Endodermal cell (in vitro differentiated cells): Measurements from ENCODE around the gene MOB1A. TPM values are rescaled to one million over a fixed set of nuclear protein-coding genes. Genes with fewer than 3 reads are reported as not detected.

Experiments used
- DNase-seq: peaks from one replicate; pipeline ENCODE4 v3.0.0-alpha.2; 2017
- H3K27ac ChIP-seq: 2 replicates; pipeline ENCODE4 v1.5.1; 2013; ENCODE audit warnings: mild to moderate bottlenecking, low read depth, low read length, moderate library complexity
- H3K27me3 ChIP-seq: 2 replicates; pipeline ENCODE4 v1.6.1; 2013; ENCODE audit warnings: mild to moderate bottlenecking, low read length, moderate library complexity; ENCODE audit not compliant: insufficient read depth, control insufficient read depth, poor library complexity, severe bottlenecking
- H3K36me3 ChIP-seq: 2 replicates; pipeline ENCODE4 v1.7.0; 2013; ENCODE audit warnings: mild to moderate bottlenecking, low read length, moderate library complexity; ENCODE audit not compliant: control insufficient read depth, insufficient read depth
- H3K4me1 ChIP-seq: one replicate; pipeline ENCODE4 v1.7.0; 2013; ENCODE audit warnings: low read length; ENCODE audit not compliant: control insufficient read depth, insufficient read depth
- H3K4me3 ChIP-seq: 2 replicates; pipeline ENCODE4 v1.5.1; 2013; ENCODE audit warnings: mild to moderate bottlenecking, low read length, moderate library complexity
- H3K9ac ChIP-seq: 2 replicates; pipeline ENCODE4 v1.6.1; 2013; ENCODE audit warnings: mild to moderate bottlenecking, low read length, moderate library complexity; ENCODE audit not compliant: poor library complexity, severe bottlenecking; ENCODE audit errors: extremely low read depth
- H3K9me3 ChIP-seq: 2 replicates; pipeline ENCODE4 v1.6.1; 2013; ENCODE audit warnings: mild to moderate bottlenecking, low read length, moderate library complexity; ENCODE audit not compliant: control insufficient read depth
- H3K27ac Mint-ChIP-seq: 2 replicates; pipeline ENCODE4 v1.8.0; 2020; ENCODE audit warnings: mixed read lengths
- H3K27me3 Mint-ChIP-seq: 2 replicates; pipeline ENCODE4 v1.8.0; 2021; ENCODE audit warnings: mild to moderate bottlenecking, mixed read lengths; ENCODE audit not compliant: insufficient read depth
- H3K36me3 Mint-ChIP-seq: 2 replicates; pipeline ENCODE4 v1.8.0; 2020; ENCODE audit warnings: low read depth, mixed read lengths
- H3K4me1 Mint-ChIP-seq: 2 replicates; pipeline ENCODE4 v1.8.0; 2020; ENCODE audit warnings: mixed read lengths
- H3K4me3 Mint-ChIP-seq: 2 replicates; pipeline ENCODE4 v1.8.0; 2020; ENCODE audit warnings: mild to moderate bottlenecking, moderate library complexity, mixed read lengths
- H3K9me3 Mint-ChIP-seq: 2 replicates; pipeline ENCODE4 v1.8.0; 2020; ENCODE audit warnings: mild to moderate bottlenecking, mixed read lengths
- CTCF ChIP-seq: fragments of 200-600 bp; sonication (generic); conservative IDR thresholded peaks from 2 replicates; pipeline ENCODE4 v1.5.0; 2021; ENCODE audit warnings: antibody characterized with exemption, mild to moderate bottlenecking
- WGBS, 2 experiments: methylation state at CpG; one replicate each; pipeline versions ENCODE4 v1.1.5 to v1.1.7; 2013; ENCODE audit warnings: missing lambda C conversion rate in 2 of 2, mixed read lengths in 1 of 2; ENCODE audit not compliant: insufficient coverage in 1 of 2, insufficient read length in 1 of 2; 5-methylcytosine and 5-hydroxymethylcytosine counted together
- total RNA-seq, 2 donors: library from RNA; stranded (reverse); fragmentation: NEBNext Ultra II Directional in 1 of 2; extraction: Animal tissue kit (Norgen Biotek cat#: 25700) in 1 of 2; gene quantifications; 2 replicates in 1 of 2; 3 replicates in 1 of 2; pipeline ENCODE4 v1.2.1, GENCODE V29; 2021

Gene MOB1A
- total RNA-seq, 2 donors from 2014 or later, result 92.3 to 125 TPM

GRCh38 chr2:74186038-74186437 lies 7.4 kb upstream of the MOB1A start:
- no peak for TF ChIP-seq CTCF
- no peak overlapping the region for H3K27ac ChIP-seq
- Mint-ChIP-seq H3K27ac (no peak overlapping the region), H3K27me3 (no peaks in the 10 kb centered on the region), H3K9me3 (no peaks in the 10 kb centered on the region), H3K4me1 (peaks cover 12% of the 10 kb centered on the region), H3K36me3 (no peaks in the 10 kb centered on the region), H3K4me3 (no peak overlapping the region)
- DNase-seq, result no peak
- WGBS, 2 experiments, result 91 to 93% methylated on average over 7 to 9 of the region's 9 CpGs
- no peaks in the 10 kb centered on the region for H3K27me3 ChIP-seq
- H3K36me3 ChIP-seq, result no peaks in the 10 kb centered on the region
- no peak overlapping the region for H3K9ac ChIP-seq
- H3K4me1 ChIP-seq, result no peaks in the 10 kb centered on the region
- H3K9me3 ChIP-seq, result no peaks in the 10 kb centered on the region
- H3K4me3 ChIP-seq, result no peak overlapping the region

DNA sequence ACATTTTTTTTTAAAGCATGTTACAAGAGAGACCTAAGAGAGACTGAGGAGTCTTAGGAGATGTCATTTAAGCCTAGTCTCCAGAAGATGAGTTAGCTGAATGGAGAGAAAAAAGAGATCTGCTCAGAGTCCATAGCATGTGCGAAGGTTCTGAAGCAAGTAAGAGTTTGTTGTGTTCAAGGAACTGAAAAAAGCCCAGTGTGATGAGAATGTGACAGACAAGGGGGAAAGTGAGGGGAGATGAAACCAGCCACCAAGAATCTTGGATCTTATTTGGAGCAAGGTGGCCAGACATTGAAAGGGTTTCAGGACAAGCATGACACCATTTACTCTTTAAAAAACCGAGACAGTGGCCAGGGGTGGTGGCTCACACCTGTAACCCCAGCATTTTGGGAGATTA lies 5.2 kb upstream of the MOB1A start:
- H3K4me1 ChIP-seq, result no peaks in the 10 kb centered on the region
- 95 to 100% methylated on average over 2 of the region's 2 CpGs for WGBS, 2 experiments
- Mint-ChIP-seq H3K27me3 (no peaks in the 10 kb centered on the region), H3K4me1 (peaks cover 12% of the 10 kb centered on the region), H3K27ac (no peak overlapping the region), H3K36me3 (no peaks in the 10 kb centered on the region), H3K9me3 (no peaks in the 10 kb centered on the region), H3K4me3 (no peak overlapping the region)
- no peak for TF ChIP-seq CTCF
- H3K9ac ChIP-seq, result no peak overlapping the region
- no peaks in the 10 kb centered on the region for H3K36me3 ChIP-seq
- no peaks in the 10 kb centered on the region for H3K27me3 ChIP-seq
- H3K4me3 ChIP-seq, result no peak overlapping the region
- no peak for DNase-seq
- no peaks in the 10 kb centered on the region for H3K9me3 ChIP-seq
- no peak overlapping the region for H3K27ac ChIP-seq

GRCh38 chr2:74181739-74182138 lies 3.1 kb upstream of the MOB1A start:
- H3K4me3 Mint-ChIP-seq, result no peak overlapping the region
- peaks cover 6% of the 10 kb centered on the region for H3K36me3 Mint-ChIP-seq
- TF ChIP-seq CTCF, result no peak
- no peak overlapping the region for H3K4me3 ChIP-seq
- no peak for DNase-seq
- H3K9ac ChIP-seq, result no peak overlapping the region
- no peaks in the 10 kb centered on the region for H3K27me3 Mint-ChIP-seq
- H3K36me3 ChIP-seq, result peaks cover 2% of the 10 kb centered on the region
- no peaks in the 10 kb centered on the region for H3K4me1 ChIP-seq
- 75 to 97% methylated on average over 3 to 7 of the region's 7 CpGs for WGBS, 2 experiments
- peaks cover 5% of the 10 kb centered on the region for H3K9me3 ChIP-seq
- H3K4me1 Mint-ChIP-seq, result peaks cover 8% of the 10 kb centered on the region
- H3K27ac Mint-ChIP-seq, result no peak overlapping the region
- H3K27me3 ChIP-seq, result no peaks in the 10 kb centered on the region
- no peak overlapping the region for H3K27ac ChIP-seq
- H3K9me3 Mint-ChIP-seq, result peaks cover 5% of the 10 kb centered on the region
